ENCODE results near the gene NINL. TPM values are rescaled to one million over a fixed set of nuclear protein-coding genes. Genes with fewer than 3 reads are reported as not detected.

NINL gene
- total and polyA plus RNA-seq, 2 of the 4 experiments (the other 2 are of a cell fraction): 3.0 to 10.4 TPM

- H4K8ac ChIP-seq (ENCODE audit: low read depth in 2 of 2, low read length in 2 of 2): no peak overlapping the region
- no peak overlapping the region for H2AFZ ChIP-seq (replicated peaks; ENCODE audit: low read length, poor library complexity)
- no peaks in the 10 kb centered on the region for H3K79me1 ChIP-seq (ENCODE audit: low read depth in 1 of 2, low read length in 2 of 2)
- no peak overlapping the region for H4K5ac ChIP-seq (ENCODE audit: low read depth, low read length)
- ChIA-PET CTCF (no interaction called here), POLR2A (ENCODE audit: unreplicated experiment) (no interaction called here)
- no peaks in the 10 kb centered on the region for H3K27me3 ChIP-seq (ENCODE audit: control insufficient read depth, insufficient read depth, low read length)
- H3K27ac ChIP-seq (ENCODE audit: insufficient read depth, low read length): no peak overlapping the region
- no peak overlapping the region for H3K4me3 ChIP-seq (ENCODE audit: insufficient read depth, low read depth, low read length)
- BruUV-seq (replicated peaks): no TSS peak
- intact Hi-C loops (cut with micrococcal nuclease) (loop anchor here (5.0 to 10.0 kb wide), 2 partner anchors 110 to 137 kb away; partner anchors contain the start of gene NANP), in situ Hi-C loops (cut with MboI; ENCODE audit: low sequenced_read_pairs) (no loop called here), dilution Hi-C loops (cut with HindIII; ENCODE audit: low sequenced_read_pairs, unreplicated experiment) (no loop called here)
- H4K91ac ChIP-seq (ENCODE audit: insufficient read depth, low read depth, low read length): no peak overlapping the region
- no peaks in the 10 kb centered on the region for H3K9me3 ChIP-seq (ENCODE audit: control insufficient read depth, insufficient read depth, low read length)
- no peak overlapping the region for H3K14ac ChIP-seq (replicated peaks; ENCODE audit: low read depth, low read length)
- no peak overlapping the region for H2BK120ac ChIP-seq (ENCODE audit: low read depth, low read length)
- H2AK9ac ChIP-seq (replicated peaks; ENCODE audit: low read depth, low read length, poor library complexity): no peak overlapping the region
- H4K20me1 ChIP-seq (ENCODE audit: insufficient read depth, low read length): no peaks in the 10 kb centered on the region
- DNase-seq: no peak
- peaks cover 38% of the 10 kb centered on the region for H3K36me3 ChIP-seq (ENCODE audit: control insufficient read depth, insufficient read depth, low read length)
- 93% methylated on average over 4 of the region's 12 CpGs; no CpG with 5 or more reads in 1 of the 2 experiments for WGBS, 2 experiments (ENCODE audit: extremely low coverage in 2 of 2, insufficient read length in 1 of 2)
- no peak overlapping the region for H2BK5ac ChIP-seq (ENCODE audit: low read depth, low read length, poor library complexity, severe bottlenecking)
- no peak overlapping the region for H2AK5ac ChIP-seq (ENCODE audit: low read depth, low read length)
- no peak overlapping the region for H3K56ac ChIP-seq (ENCODE audit: extremely low read depth, insufficient read depth, low read length)
- H3K4me1 ChIP-seq (ENCODE audit: control insufficient read depth, insufficient read depth, low read length): peaks cover 3% of the 10 kb centered on the region
- no peak overlapping the region for H3K4ac ChIP-seq (ENCODE audit: low read depth, low read length)
- no peak overlapping the region for H3K9ac ChIP-seq (ENCODE audit: low read depth, low read length)
- H3K4me2 ChIP-seq (ENCODE audit: low read depth, low read length): no peak overlapping the region
- TF ChIP-seq RAD21 (IDR thresholded peaks at IDR 0.05; ENCODE audit: low read length) (no peak), USF2 (IDR thresholded peaks at IDR 0.05; ENCODE audit: low read depth, low read length) (no peak), ELK1 (IDR thresholded peaks at IDR 0.05; ENCODE audit: borderline replicate concordance, low read depth, low read length) (no peak), RFX5 (IDR thresholded peaks at IDR 0.05; ENCODE audit: low read depth, low read length) (no peak), MAZ (IDR thresholded peaks at IDR 0.05; ENCODE audit: borderline replicate concordance, low read depth, low read length) (no peak), SMC3 (IDR thresholded peaks at IDR 0.05; ENCODE audit: low read depth, low read length) (no peak), CHD1 (IDR thresholded peaks at IDR 0.05; ENCODE audit: low read depth, low read length) (no peak), RCOR1 (IDR thresholded peaks at IDR 0.05; ENCODE audit: insufficient replicate concordance, low read length) (no peak)
- no peak overlapping the region for H2BK15ac ChIP-seq (ENCODE audit: low read depth, low read length)
- no peak overlapping the region for H3K18ac ChIP-seq (ENCODE audit: low read depth, low read length)
- ATAC-seq (ENCODE audit: low read depth): no peak
- no peak overlapping the region for H2BK20ac ChIP-seq (ENCODE audit: low read depth, low read length)
- no peak overlapping the region for H3K23ac ChIP-seq (ENCODE audit: low read depth, low read length)
- H3K9me1 ChIP-seq (ENCODE audit: insufficient read depth, low read length): no peaks in the 10 kb centered on the region
Observed at GRCh38 chr20:25484911-25485511, 100.3 kb downstream of the NINL start.
